HepG2 (cell line): Measurements from ENCODE around the gene RUVBL1. TPM values are rescaled to one million over a fixed set of nuclear protein-coding genes. Genes with fewer than 3 reads are reported as not detected.

Source experiments
- EZH2 ChIP-seq: conservative IDR thresholded peaks from 2 replicates; pipeline ENCODE4 v1.6.1; 2012; ENCODE audit warnings: mild to moderate bottlenecking, low read depth, low read length, moderate library complexity
- FUBP1 ChIP-seq: sonication (generic); formaldehyde crosslinking; IDR thresholded peaks from 2 replicates; pipeline ENCODE4 v1.5.1; 2020; ENCODE audit warnings: missing genetic modification reagents, mild to moderate bottlenecking, borderline replicate concordance
- HDAC1 ChIP-seq: sonication (generic); formaldehyde crosslinking; IDR thresholded peaks from 2 replicates; pipeline ENCODE4 v1.5.1; 2020; ENCODE audit warnings: mild to moderate bottlenecking, missing genetic modification reagents
- IRF9 ChIP-seq: sonication (generic); formaldehyde crosslinking; IDR thresholded peaks from 2 replicates; pipeline ENCODE4 v1.8.0; 2022; ENCODE audit warnings: missing genetic modification reagents, mild to moderate bottlenecking, borderline replicate concordance
- KIAA2018 ChIP-seq: sonication (generic); formaldehyde crosslinking; IDR thresholded peaks from 2 replicates; pipeline ENCODE4 v1.5.0; 2020; ENCODE audit warnings: mild to moderate bottlenecking, missing genetic modification reagents, borderline replicate concordance
- KLF9 ChIP-seq: IDR thresholded peaks from 2 replicates; pipeline ENCODE4 v1.6.1; 2016; ENCODE audit warnings: low read depth
- MTA3 ChIP-seq: sonication (generic); formaldehyde crosslinking; IDR thresholded peaks from 2 replicates; pipeline ENCODE4 v1.4.0; 2020; ENCODE audit warnings: missing genetic modification reagents
- PLRG1 ChIP-seq: fragments of 450-650 bp; conservative IDR thresholded peaks from 2 replicates; pipeline ENCODE4 v1.6.1; 2016
- POLR2A ChIP-seq, 2 experiments: IDR thresholded peaks; 2 replicates each; pipeline ENCODE4 v1.6.1; 2011; ENCODE audit warnings: low read depth in 2 of 2, low read length in 2 of 2, mild to moderate bottlenecking in 1 of 2, moderate library complexity in 1 of 2; ENCODE audit not compliant: insufficient read depth in 1 of 2
- SMC3 ChIP-seq: IDR thresholded peaks from 2 replicates; pipeline ENCODE4 v1.6.1; 2011; ENCODE audit warnings: low read length, improper control_type of control experiment
- SRSF1 ChIP-seq: fragments of 200-400 bp; formaldehyde crosslinking; optimal IDR thresholded peaks from 2 replicates; pipeline ENCODE3; 2017; ENCODE audit warnings: mild to moderate bottlenecking, low read depth, low read length, moderate library complexity
- ZMYM4 ChIP-seq: sonication (generic); formaldehyde crosslinking; IDR thresholded peaks from 2 replicates; pipeline ENCODE4 v1.8.1; 2023; ENCODE audit warnings: mild to moderate bottlenecking, missing genetic modification reagents
- ZNF512B ChIP-seq: sonication (generic); formaldehyde crosslinking; IDR thresholded peaks from 2 replicates; pipeline ENCODE4 v1.5.1; 2020; ENCODE audit warnings: missing genetic modification reagents, mild to moderate bottlenecking, borderline replicate concordance
- ZNF547 ChIP-seq: sonication (generic); formaldehyde crosslinking; IDR thresholded peaks from 2 replicates; pipeline ENCODE4 v1.5.1; 2020; ENCODE audit warnings: mild to moderate bottlenecking, missing genetic modification reagents
- ZNF678 ChIP-seq: sonication (generic); formaldehyde crosslinking; IDR thresholded peaks from 2 replicates; pipeline ENCODE4 v1.4.0; 2020; ENCODE audit warnings: mild to moderate bottlenecking, missing genetic modification reagents
- ZNF746 ChIP-seq: sonication (generic); formaldehyde crosslinking; IDR thresholded peaks from 2 replicates; pipeline ENCODE4 v1.8.0; 2022; ENCODE audit warnings: mild to moderate bottlenecking, missing genetic modification reagents
- polyA plus RNA-seq, 8 experiments: library from polyadenylated mRNA; depleted of rRNA in 3 of 8; stranded (reverse) in 7 of 8; unstranded in 1 of 8; fragments of >200 nt; fragmentation: Illumina TruSeq in 4 of 8; extraction: Trizol in 4 of 8; gene quantifications; 2 replicates each; pipeline versions ENCODE4 v1.2.1 to v1.2.3, GENCODE V29; 2011 to 2016; ENCODE audit warnings: low read depth in 4 of 8, missing spikeins in 1 of 8, mixed read lengths in 1 of 8; ENCODE audit not compliant: insufficient read depth in 1 of 8
- total RNA-seq, 5 experiments: library from RNA; depleted of rRNA; stranded (reverse); fragments of >200 nt; fragmentation: Illumina TruSeq; extraction: Trizol; gene quantifications; 2 replicates each; pipeline ENCODE4 v1.2.3, GENCODE V29; 2016; ENCODE audit warnings: low read depth in 1 of 5

The RUVBL1 gene
- total and polyA plus RNA-seq, 2 of the 13 experiments (the other 11 are each of a cell fraction or from before 2014, with no cell fraction given) = 32.7 to 86.3 TPM

- TF ChIP-seq KIAA2018 (CRISPR knock-in tag) (no peak), SRSF1 (no peak), EZH2 (no peak), ZNF512B (CRISPR knock-in tag) (no peak), ZNF678 (CRISPR knock-in tag) (no peak), ZNF547 (CRISPR knock-in tag) (no peak), SMC3 (no peak), ZNF746 (CRISPR knock-in tag) (0 out of 2 replicates have a peak, but pooled peaks have one; percentile 37), MTA3 (no peak), IRF9 (CRISPR knock-in tag) (no peak), FUBP1 (no peak), HDAC1 (CRISPR knock-in tag) (peak; percentile 53; the same call in 1 of the 2 replicates), PLRG1 (no peak), KLF9 (peak; percentile 45; the same call in 1 of the 2 replicates), POLR2A (IDR thresholded peaks at IDR 0.05; ENCODE audit: insufficient read depth in 1 of 2, low read depth in 2 of 2, low read length in 2 of 2) (peak in 1 of 2 experiments; percentile 94; a peak in 2 of 4 replicates), ZMYM4 (CRISPR knock-in tag) (no peak; the same call in 1 of the 2 replicates)
These were observed 44.5 kb upstream of the RUVBL1 start (continued) for GRCh38 chr3:128167973-128168674.
